GM23338 (cell line): ENCODE results near the gene IL19. TPM values are rescaled to one million over a fixed set of nuclear protein-coding genes. Genes with fewer than 3 reads are reported as not detected.

Experiments
- ATAC-seq: fragments of 200-7000 bp; cut with Tn5 transposase; 3 replicates; pipeline ENCODE4 v1.9.1; 2020
- DNase-seq: peaks from one replicate; pipeline ENCODE4 v3.0.0-alpha.2; 2015; ENCODE audit warnings: low spot score
- H2AFZ ChIP-seq: fragments of 200-600 bp; sonication (generic); 2 replicates; pipeline ENCODE4 v1.8.0; 2016; ENCODE audit warnings: antibody characterized with exemption, mild to moderate bottlenecking, moderate library complexity
- H3F3A ChIP-seq: fragments of 200-600 bp; sonication (generic); replicated peaks from 2 replicates; pipeline ENCODE4 v1.8.0; 2017; ENCODE audit warnings: antibody characterized with exemption, mixed run types, low read depth
- H3K27ac ChIP-seq: fragments of 200-600 bp; sonication (generic); 2 replicates; pipeline ENCODE4 v1.6.1; 2016; ENCODE audit warnings: low read depth
- H3K27me3 ChIP-seq: fragments of 200-600 bp; sonication (generic); 2 replicates; pipeline ENCODE4 v1.8.0; 2016; ENCODE audit warnings: mild to moderate bottlenecking, mixed run types, moderate library complexity; ENCODE audit not compliant: insufficient read depth
- H3K36me3 ChIP-seq: fragments of 200-600 bp; sonication (generic); 2 replicates; pipeline ENCODE4 v1.8.0; 2016; ENCODE audit warnings: mild to moderate bottlenecking; ENCODE audit not compliant: insufficient read depth
- H3K4me1 ChIP-seq: fragments of 200-600 bp; sonication (generic); 2 replicates; pipeline ENCODE4 v1.8.0; 2016; ENCODE audit warnings: mild to moderate bottlenecking, moderate library complexity; ENCODE audit not compliant: insufficient read depth
- H3K4me2 ChIP-seq: fragments of 200-600 bp; sonication (generic); 2 replicates; pipeline ENCODE4 v1.7.1; 2017; ENCODE audit warnings: mixed run types
- H3K4me3 ChIP-seq: fragments of 200-600 bp; sonication (generic); 2 replicates; pipeline ENCODE4 v1.6.1; 2016; ENCODE audit warnings: mixed run types
- H3K79me2 ChIP-seq: fragments of 200-600 bp; sonication (generic); replicated peaks from 2 replicates; pipeline ENCODE4 v1.8.0; 2017; ENCODE audit warnings: mild to moderate bottlenecking; ENCODE audit not compliant: insufficient read depth
- H3K9me2 ChIP-seq: fragments of 200-600 bp; sonication (generic); 2 replicates; pipeline ENCODE4 v1.8.0; 2017; ENCODE audit not compliant: insufficient read depth
- H4K20me1 ChIP-seq: fragments of 200-600 bp; sonication (generic); replicated peaks from 2 replicates; pipeline ENCODE4 v1.8.0; 2017; ENCODE audit warnings: mild to moderate bottlenecking; ENCODE audit not compliant: insufficient read depth
- H3K27ac Mint-ChIP-seq: 2 replicates; pipeline ENCODE4 v1.8.0; 2020; ENCODE audit warnings: inconsistent platforms, mild to moderate bottlenecking, moderate library complexity, mixed read lengths
- H3K27me3 Mint-ChIP-seq: 3 replicates; pipeline ENCODE4 v1.8.0; 2022; ENCODE audit warnings: low read depth, mild to moderate bottlenecking, moderate library complexity, mixed read lengths, inconsistent platforms; ENCODE audit not compliant: insufficient read depth, poor library complexity
- H3K36me3 Mint-ChIP-seq: 3 replicates; pipeline ENCODE4 v1.8.0; 2021; ENCODE audit warnings: low read depth, mild to moderate bottlenecking, inconsistent platforms, moderate library complexity, mixed read lengths
- H3K4me1 Mint-ChIP-seq: 3 replicates; pipeline ENCODE4 v1.8.0; 2020; ENCODE audit warnings: mild to moderate bottlenecking, inconsistent platforms, mixed read lengths
- H3K4me3 Mint-ChIP-seq: 3 replicates; pipeline ENCODE4 v1.8.0; 2021; ENCODE audit warnings: moderate library complexity, mild to moderate bottlenecking, inconsistent platforms, mixed read lengths
- H3K9me3 Mint-ChIP-seq: 3 replicates; pipeline ENCODE4 v1.8.0; 2020; ENCODE audit warnings: moderate library complexity, mild to moderate bottlenecking, inconsistent platforms, mixed read lengths
- CREB1 ChIP-seq: fragments of 250-450 bp; sonication (Bioruptor Pico); IDR thresholded peaks from 2 replicates; pipeline ENCODE4 v1.5.0; 2020; ENCODE audit warnings: low read depth, mild to moderate bottlenecking, moderate library complexity
- EZH2 ChIP-seq: fragments of 200-600 bp; sonication (generic); IDR thresholded peaks from one replicate; pipeline ENCODE4 v1.8.0; 2017; ENCODE audit warnings: antibody characterized with exemption, mild to moderate bottlenecking, low read depth; ENCODE audit not compliant: unreplicated experiment
- EZH2phosphoT487 ChIP-seq: fragments of 200-600 bp; sonication (generic); IDR thresholded peaks from one replicate; pipeline ENCODE4 v1.8.1; 2018; ENCODE audit warnings: antibody characterized with exemption; ENCODE audit not compliant: unreplicated experiment
- JUNB ChIP-seq: IDR thresholded peaks from one replicate; pipeline ENCODE4 v1.6.1; 2016; ENCODE audit warnings: antibody characterized with exemption; ENCODE audit not compliant: unreplicated experiment
- NANOG ChIP-seq: IDR thresholded peaks from 2 replicates; pipeline ENCODE4 v1.6.1; 2016; ENCODE audit warnings: antibody characterized with exemption, borderline replicate concordance
- POLR2AphosphoS5 ChIP-seq: IDR thresholded peaks from 2 replicates; pipeline ENCODE4 v1.6.1; 2016; ENCODE audit warnings: antibody characterized with exemption, low read depth
- STAT1 ChIP-seq: IDR thresholded peaks from one replicate; pipeline ENCODE4 v1.6.1; 2016; ENCODE audit warnings: antibody characterized with exemption; ENCODE audit not compliant: unreplicated experiment
- ZNF114 ChIP-seq: fragments of 250-450 bp; sonication (Bioruptor Pico); IDR thresholded peaks from 2 replicates; pipeline ENCODE4 v1.5.0; 2020; ENCODE audit warnings: mild to moderate bottlenecking, moderate library complexity
- ZNF331 ChIP-seq: fragments of 250-450 bp; sonication (Bioruptor Pico); IDR thresholded peaks from 2 replicates; pipeline ENCODE4 v1.5.0; 2020; ENCODE audit warnings: low read depth, mild to moderate bottlenecking, moderate library complexity
- polyA plus RNA-seq: library from polyadenylated mRNA; unstranded; fragments of >200 nt; fragmentation: Nextera tagmentation; extraction: Ambion mirVana; gene quantifications from 2 replicates; pipeline ENCODE4 v1.2.1, GENCODE V29; 2016
- total RNA-seq: library from RNA; depleted of rRNA; stranded (reverse); fragments of >200 nt; shearing (Covaris generic); gene quantifications from 2 replicates; pipeline ENCODE4 v1.2.3, GENCODE V29; 2014
- TF ChIP-seq, protein P1 (sequence below), 2 experiments: fragments of 200-600 bp in 1 of 2; sonication (generic) in 1 of 2; conservative IDR thresholded peaks; 2 replicates each; pipeline versions ENCODE4 v1.5.1 to v1.6.1; 2016 to 2017; ENCODE audit warnings: antibody characterized with exemption in 2 of 2, low read depth in 2 of 2, mild to moderate bottlenecking in 2 of 2, moderate library complexity in 1 of 2
- TF ChIP-seq, protein P2 (sequence below): fragments of 250-450 bp; sonication (Bioruptor Pico); IDR thresholded peaks from 2 replicates; pipeline ENCODE4 v1.5.0; 2020; ENCODE audit warnings: mild to moderate bottlenecking, moderate library complexity
- TF ChIP-seq, protein P3 (sequence below): IDR thresholded peaks from one replicate; pipeline ENCODE4 v1.6.1; 2018; ENCODE audit warnings: antibody characterized with exemption; ENCODE audit not compliant: unreplicated experiment
- TF ChIP-seq, protein P4 (sequence below): IDR thresholded peaks from 2 replicates; pipeline ENCODE4 v1.6.1; 2016; ENCODE audit warnings: antibody characterized with exemption

The IL19 gene
- total and polyA plus RNA-seq, 2 experiments from 2014 or later, result not detected

DNA sequence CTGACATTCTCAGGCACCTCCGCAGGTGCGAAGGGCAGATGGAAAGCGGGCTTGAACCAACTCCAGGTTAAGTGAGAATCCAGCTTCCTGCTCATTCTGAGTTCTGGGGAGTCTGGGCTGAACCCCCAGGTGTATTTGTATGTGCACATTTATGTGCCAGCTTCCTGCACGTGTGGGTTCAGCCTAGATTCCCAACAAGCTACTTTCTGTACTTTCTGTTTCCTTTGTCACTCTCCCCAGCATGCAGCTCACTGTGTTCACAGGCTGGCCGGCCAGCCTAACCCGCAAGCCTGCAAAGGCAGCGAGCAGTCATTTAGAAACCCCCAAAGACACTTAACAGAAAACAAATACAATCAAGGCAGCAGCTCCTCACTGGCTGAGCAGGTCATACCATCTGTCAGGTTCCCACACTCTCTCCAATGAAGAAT lies 1.3 kb upstream of the IL19 start:
- peaks cover 8% of the 10 kb centered on the region for H3K27me3 Mint-ChIP-seq
- DNase-seq (no peak), ATAC-seq (no peak; the same call in 2 of the 3 replicates)
- no peaks in the 10 kb centered on the region for H3F3A ChIP-seq
- H3K4me1 ChIP-seq, result peaks cover 16% of the 10 kb centered on the region; the same call in 1 of the 2 replicates
- H4K20me1 ChIP-seq, result no peaks in the 10 kb centered on the region
- TF ChIP-seq JUNB, result no peak
- no peak for TF ChIP-seq NANOG
- TF ChIP-seq STAT1, result no peak
- TF ChIP-seq, protein P1, sequence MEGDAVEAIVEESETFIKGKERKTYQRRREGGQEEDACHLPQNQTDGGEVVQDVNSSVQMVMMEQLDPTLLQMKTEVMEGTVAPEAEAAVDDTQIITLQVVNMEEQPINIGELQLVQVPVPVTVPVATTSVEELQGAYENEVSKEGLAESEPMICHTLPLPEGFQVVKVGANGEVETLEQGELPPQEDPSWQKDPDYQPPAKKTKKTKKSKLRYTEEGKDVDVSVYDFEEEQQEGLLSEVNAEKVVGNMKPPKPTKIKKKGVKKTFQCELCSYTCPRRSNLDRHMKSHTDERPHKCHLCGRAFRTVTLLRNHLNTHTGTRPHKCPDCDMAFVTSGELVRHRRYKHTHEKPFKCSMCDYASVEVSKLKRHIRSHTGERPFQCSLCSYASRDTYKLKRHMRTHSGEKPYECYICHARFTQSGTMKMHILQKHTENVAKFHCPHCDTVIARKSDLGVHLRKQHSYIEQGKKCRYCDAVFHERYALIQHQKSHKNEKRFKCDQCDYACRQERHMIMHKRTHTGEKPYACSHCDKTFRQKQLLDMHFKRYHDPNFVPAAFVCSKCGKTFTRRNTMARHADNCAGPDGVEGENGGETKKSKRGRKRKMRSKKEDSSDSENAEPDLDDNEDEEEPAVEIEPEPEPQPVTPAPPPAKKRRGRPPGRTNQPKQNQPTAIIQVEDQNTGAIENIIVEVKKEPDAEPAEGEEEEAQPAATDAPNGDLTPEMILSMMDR (conservative IDR thresholded peaks at IDR 0.05; ENCODE audit: low read depth in 2 of 2), result no peak
- TF ChIP-seq, protein P2, sequence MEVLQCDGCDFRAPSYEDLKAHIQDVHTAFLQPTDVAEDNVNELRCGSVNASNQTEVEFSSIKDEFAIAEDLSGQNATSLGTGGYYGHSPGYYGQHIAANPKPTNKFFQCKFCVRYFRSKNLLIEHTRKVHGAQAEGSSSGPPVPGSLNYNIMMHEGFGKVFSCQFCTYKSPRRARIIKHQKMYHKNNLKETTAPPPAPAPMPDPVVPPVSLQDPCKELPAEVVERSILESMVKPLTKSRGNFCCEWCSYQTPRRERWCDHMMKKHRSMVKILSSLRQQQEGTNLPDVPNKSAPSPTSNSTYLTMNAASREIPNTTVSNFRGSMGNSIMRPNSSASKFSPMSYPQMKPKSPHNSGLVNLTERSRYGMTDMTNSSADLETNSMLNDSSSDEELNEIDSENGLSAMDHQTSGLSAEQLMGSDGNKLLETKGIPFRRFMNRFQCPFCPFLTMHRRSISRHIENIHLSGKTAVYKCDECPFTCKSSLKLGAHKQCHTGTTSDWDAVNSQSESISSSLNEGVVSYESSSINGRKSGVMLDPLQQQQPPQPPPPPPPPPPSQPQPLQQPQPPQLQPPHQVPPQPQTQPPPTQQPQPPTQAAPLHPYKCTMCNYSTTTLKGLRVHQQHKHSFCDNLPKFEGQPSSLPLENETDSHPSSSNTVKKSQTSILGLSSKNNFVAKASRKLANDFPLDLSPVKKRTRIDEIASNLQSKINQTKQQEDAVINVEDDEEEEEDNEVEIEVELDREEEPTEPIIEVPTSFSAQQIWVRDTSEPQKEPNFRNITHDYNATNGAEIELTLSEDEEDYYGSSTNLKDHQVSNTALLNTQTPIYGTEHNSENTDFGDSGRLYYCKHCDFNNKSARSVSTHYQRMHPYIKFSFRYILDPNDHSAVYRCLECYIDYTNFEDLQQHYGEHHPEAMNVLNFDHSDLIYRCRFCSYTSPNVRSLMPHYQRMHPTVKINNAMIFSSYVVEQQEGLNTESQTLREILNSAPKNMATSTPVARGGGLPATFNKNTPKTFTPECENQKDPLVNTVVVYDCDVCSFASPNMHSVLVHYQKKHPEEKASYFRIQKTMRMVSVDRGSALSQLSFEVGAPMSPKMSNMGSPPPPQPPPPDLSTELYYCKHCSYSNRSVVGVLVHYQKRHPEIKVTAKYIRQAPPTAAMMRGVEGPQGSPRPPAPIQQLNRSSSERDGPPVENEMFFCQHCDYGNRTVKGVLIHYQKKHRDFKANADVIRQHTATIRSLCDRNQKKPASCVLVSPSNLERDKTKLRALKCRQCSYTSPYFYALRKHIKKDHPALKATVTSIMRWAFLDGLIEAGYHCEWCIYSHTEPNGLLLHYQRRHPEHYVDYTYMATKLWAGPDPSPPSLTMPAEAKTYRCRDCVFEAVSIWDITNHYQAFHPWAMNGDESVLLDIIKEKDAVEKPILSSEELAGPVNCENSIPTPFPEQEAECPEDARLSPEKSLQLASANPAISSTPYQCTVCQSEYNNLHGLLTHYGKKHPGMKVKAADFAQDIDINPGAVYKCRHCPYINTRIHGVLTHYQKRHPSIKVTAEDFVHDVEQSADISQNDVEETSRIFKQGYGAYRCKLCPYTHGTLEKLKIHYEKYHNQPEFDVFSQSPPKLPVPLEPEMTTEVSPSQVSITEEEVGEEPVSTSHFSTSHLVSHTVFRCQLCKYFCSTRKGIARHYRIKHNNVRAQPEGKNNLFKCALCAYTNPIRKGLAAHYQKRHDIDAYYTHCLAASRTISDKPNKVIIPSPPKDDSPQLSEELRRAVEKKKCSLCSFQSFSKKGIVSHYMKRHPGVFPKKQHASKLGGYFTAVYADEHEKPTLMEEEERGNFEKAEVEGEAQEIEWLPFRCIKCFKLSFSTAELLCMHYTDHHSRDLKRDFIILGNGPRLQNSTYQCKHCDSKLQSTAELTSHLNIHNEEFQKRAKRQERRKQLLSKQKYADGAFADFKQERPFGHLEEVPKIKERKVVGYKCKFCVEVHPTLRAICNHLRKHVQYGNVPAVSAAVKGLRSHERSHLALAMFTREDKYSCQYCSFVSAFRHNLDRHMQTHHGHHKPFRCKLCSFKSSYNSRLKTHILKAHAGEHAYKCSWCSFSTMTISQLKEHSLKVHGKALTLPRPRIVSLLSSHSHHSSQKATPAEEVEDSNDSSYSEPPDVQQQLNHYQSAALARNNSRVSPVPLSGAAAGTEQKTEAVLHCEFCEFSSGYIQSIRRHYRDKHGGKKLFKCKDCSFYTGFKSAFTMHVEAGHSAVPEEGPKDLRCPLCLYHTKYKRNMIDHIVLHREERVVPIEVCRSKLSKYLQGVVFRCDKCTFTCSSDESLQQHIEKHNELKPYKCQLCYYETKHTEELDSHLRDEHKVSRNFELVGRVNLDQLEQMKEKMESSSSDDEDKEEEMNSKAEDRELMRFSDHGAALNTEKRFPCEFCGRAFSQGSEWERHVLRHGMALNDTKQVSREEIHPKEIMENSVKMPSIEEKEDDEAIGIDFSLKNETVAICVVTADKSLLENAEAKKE (CRISPR knock-in tag), result no peak
- TF ChIP-seq EZH2, result no peak
- TF ChIP-seq EZH2phosphoT487, result no peak
- TF ChIP-seq POLR2AphosphoS5, result no peak
- TF ChIP-seq ZNF331 (CRISPR knock-in tag), result no peak
- TF ChIP-seq CREB1, result no peak
- no peak for TF ChIP-seq ZNF114 (CRISPR knock-in tag)
- TF ChIP-seq, protein P3, sequence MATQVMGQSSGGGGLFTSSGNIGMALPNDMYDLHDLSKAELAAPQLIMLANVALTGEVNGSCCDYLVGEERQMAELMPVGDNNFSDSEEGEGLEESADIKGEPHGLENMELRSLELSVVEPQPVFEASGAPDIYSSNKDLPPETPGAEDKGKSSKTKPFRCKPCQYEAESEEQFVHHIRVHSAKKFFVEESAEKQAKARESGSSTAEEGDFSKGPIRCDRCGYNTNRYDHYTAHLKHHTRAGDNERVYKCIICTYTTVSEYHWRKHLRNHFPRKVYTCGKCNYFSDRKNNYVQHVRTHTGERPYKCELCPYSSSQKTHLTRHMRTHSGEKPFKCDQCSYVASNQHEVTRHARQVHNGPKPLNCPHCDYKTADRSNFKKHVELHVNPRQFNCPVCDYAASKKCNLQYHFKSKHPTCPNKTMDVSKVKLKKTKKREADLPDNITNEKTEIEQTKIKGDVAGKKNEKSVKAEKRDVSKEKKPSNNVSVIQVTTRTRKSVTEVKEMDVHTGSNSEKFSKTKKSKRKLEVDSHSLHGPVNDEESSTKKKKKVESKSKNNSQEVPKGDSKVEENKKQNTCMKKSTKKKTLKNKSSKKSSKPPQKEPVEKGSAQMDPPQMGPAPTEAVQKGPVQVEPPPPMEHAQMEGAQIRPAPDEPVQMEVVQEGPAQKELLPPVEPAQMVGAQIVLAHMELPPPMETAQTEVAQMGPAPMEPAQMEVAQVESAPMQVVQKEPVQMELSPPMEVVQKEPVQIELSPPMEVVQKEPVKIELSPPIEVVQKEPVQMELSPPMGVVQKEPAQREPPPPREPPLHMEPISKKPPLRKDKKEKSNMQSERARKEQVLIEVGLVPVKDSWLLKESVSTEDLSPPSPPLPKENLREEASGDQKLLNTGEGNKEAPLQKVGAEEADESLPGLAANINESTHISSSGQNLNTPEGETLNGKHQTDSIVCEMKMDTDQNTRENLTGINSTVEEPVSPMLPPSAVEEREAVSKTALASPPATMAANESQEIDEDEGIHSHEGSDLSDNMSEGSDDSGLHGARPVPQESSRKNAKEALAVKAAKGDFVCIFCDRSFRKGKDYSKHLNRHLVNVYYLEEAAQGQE, result no peak
- TF ChIP-seq, protein P4, sequence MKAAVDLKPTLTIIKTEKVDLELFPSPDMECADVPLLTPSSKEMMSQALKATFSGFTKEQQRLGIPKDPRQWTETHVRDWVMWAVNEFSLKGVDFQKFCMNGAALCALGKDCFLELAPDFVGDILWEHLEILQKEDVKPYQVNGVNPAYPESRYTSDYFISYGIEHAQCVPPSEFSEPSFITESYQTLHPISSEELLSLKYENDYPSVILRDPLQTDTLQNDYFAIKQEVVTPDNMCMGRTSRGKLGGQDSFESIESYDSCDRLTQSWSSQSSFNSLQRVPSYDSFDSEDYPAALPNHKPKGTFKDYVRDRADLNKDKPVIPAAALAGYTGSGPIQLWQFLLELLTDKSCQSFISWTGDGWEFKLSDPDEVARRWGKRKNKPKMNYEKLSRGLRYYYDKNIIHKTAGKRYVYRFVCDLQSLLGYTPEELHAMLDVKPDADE, result no peak
- no peak overlapping the region for H3K4me3 Mint-ChIP-seq
- H3K27me3 ChIP-seq, result no peaks in the 10 kb centered on the region
- no peaks in the 10 kb centered on the region for H3K9me3 Mint-ChIP-seq
- peak overlapping the region; percentile 76 for H2AFZ ChIP-seq
- H3K4me2 ChIP-seq, result no peak overlapping the region
- peaks cover 27% of the 10 kb centered on the region for H3K4me1 Mint-ChIP-seq
- no peak overlapping the region for H3K27ac ChIP-seq
- H3K79me2 ChIP-seq, result no peaks in the 10 kb centered on the region
- H3K27ac Mint-ChIP-seq, result no peak overlapping the region
- H3K9me2 ChIP-seq, result no peaks in the 10 kb centered on the region; the same call in 1 of the 2 replicates
- H3K36me3 ChIP-seq, result no peaks in the 10 kb centered on the region
- H3K4me3 ChIP-seq, result no peak overlapping the region
- H3K36me3 Mint-ChIP-seq, result no peaks in the 10 kb centered on the region
